ENCODE results near the gene SF3B4.

GRCh38 chr1:149915429-149916192 is 12.0 kb downstream of the SF3B4 start:
- no peak for TF ChIP-seq SIN3A (IDR thresholded peaks at IDR 0.05; ENCODE audit: borderline replicate concordance, insufficient read depth, low read depth, low read length)
- no peak for TF ChIP-seq CTCF (IDR thresholded peaks at IDR 0.05)
